Tibial artery (tissue), 4 donors: Measurements from ENCODE around the gene RANBP3.

Source experiments
- DNase-seq, 2 donors: peaks; one replicate each; pipeline ENCODE4 v3.0.0-alpha.2; 2019
- H3K27ac ChIP-seq, 2 donors: fragments of 200-600 bp; sonication (generic) in 1 of 2; 1 replicate in 1 of 2; 2 replicates in 1 of 2; pipeline ENCODE4 v1.5.1; 2018 to 2019; ENCODE audit warnings: mild to moderate bottlenecking in 1 of 2
- H3K27me3 ChIP-seq, 2 donors: fragments of 200-600 bp; sonication (generic) in 1 of 2; one replicate each; pipeline versions ENCODE4 v1.5.1 to v1.6.0; 2016 to 2019
- H3K36me3 ChIP-seq, 3 donors: fragments of 200-600 bp; sonication (generic) in 2 of 3; one replicate each; pipeline ENCODE4 v1.5.1; 2016 to 2019; ENCODE audit warnings: mild to moderate bottlenecking in 2 of 3
- H3K4me1 ChIP-seq, 4 donors: fragments of 200-600 bp; sonication (generic) in 2 of 4; 1 replicate in 3 of 4; 2 replicates in 1 of 4; pipeline ENCODE4 v1.5.1; 2016 to 2019
- H3K4me3 ChIP-seq, 2 donors: fragments of 200-600 bp; sonication (generic) in 1 of 2; 1 replicate in 1 of 2; 2 replicates in 1 of 2; pipeline ENCODE4 v1.5.1; 2018 to 2019; ENCODE audit warnings: mild to moderate bottlenecking in 2 of 2
- H3K9me3 ChIP-seq, 3 donors: fragments of 200-600 bp; sonication (generic) in 1 of 3; one replicate each; pipeline ENCODE4 v1.5.1; 2016 to 2019
- CTCF ChIP-seq, 2 experiments: fragments of 200-600 bp in 1 of 2; fragments of 450-650 bp in 1 of 2; IDR thresholded peaks; one replicate each; pipeline ENCODE4 v1.5.1; 2017 to 2019; ENCODE audit warnings: antibody characterized with exemption in 2 of 2, mild to moderate bottlenecking in 1 of 2, moderate library complexity in 1 of 2
- intact Hi-C: fragments of 100-400 bp; cut with DNase I; formaldehyde crosslinking; loops from one replicate; pipeline ENCODE4 v1.15.0; 2023; ENCODE audit warnings: low total_unique reads

RANBP3 gene

DNA sequence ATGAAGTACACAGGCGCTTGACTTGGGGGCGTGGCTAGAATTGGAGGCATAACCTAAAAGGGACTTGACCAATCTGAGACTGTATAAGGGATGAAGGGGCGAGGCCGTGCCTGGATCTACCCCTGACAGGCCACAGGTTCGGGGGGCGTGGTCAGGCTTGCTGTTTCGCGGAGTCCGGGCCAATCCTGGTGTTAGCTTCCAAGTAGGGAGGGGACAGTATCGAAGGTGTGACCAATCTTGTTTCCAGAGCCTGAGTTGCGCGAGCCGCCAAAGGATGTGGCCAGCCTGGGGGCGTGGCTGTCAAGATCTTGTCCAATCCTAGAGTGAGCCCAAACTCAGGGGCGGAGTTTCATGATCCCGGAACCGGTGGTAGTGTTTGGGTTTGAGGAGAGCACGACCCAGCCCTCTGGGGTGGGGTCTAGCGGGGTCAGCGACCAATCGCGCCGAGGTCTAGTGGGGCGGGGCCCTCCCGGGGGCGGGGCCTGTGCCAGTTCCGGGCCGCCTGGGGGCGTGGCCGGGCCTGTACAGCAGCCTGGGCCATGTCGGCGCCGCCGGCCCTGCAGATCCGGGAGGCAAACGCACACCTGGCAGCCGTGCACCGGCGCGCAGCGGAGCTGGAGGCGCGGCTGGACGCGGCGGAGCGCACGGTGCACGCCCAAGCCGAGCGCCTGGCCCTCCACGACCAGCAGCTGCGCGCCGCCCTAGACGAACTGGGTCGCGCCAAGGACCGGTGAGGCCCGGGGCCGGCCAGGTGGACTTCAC lies 73.4 kb downstream of the RANBP3 start, which contains the start of gene VMAC:
Gene VMAC (plus strand): TSS at position 521 of the 762 bp plus-strand sequence. CDS start 19 bp downstream, at position 540.
- Histone ChIP-seq H3K4me1 (peaks cover 0 to 35% (median 24%) of the 10 kb centered on the region in 4 donors), H3K9me3 (no peaks in the 10 kb centered on the region), H3K27me3 (no peaks in the 10 kb centered on the region), H3K36me3 (peaks cover 6 to 20% (median 8%) of the 10 kb centered on the region in 3 donors), H3K27ac (peak within 1 kb of the TSS; percentile 86 to 88), H3K4me3 (peak within 1 kb of the TSS; percentile 72 to 90)
- TF ChIP-seq CTCF (IDR thresholded peaks at IDR 0.05) = no peak
- peak; percentile 100 for DNase-seq
- intact Hi-C loops = loop anchor here (2.0 kb wide), 1 partner anchor 74 kb away; the partner anchor contains the start of gene RANBP3

GRCh38 chr19:5903624-5904351 lies 74.2 kb downstream of the RANBP3 start, which contains the start of gene NDUFA11:
TSS of gene NDUFA11 (minus strand) at chr19:5903790. CDS start at chr19:5903708, 82 bp downstream.
- Histone ChIP-seq H3K36me3 (peaks cover 0 to 12% (median 2%) of the 10 kb centered on the region in 3 donors), H3K27ac (peak within 1 kb of the TSS; percentile 86 to 88), H3K4me3 (peak within 1 kb of the TSS; percentile 72 to 90), H3K4me1 (peaks cover 0 to 33% (median 24%) of the 10 kb centered on the region in 4 donors), H3K27me3 (no peaks in the 10 kb centered on the region), H3K9me3 (no peaks in the 10 kb centered on the region)
- DNase-seq = peak; percentile 97 to 100
- TF ChIP-seq CTCF (IDR thresholded peaks at IDR 0.05) = no peak
- intact Hi-C loops = loop anchor here (2.0 kb wide), 1 partner anchor 75 kb away; the partner anchor contains the start of gene RANBP3

GRCh38 chr19:5903056-5903623 lies 74.8 kb downstream of the RANBP3 start:
- no peaks in the 10 kb centered on the region for H3K9me3 ChIP-seq
- H3K27ac ChIP-seq = peak overlapping the region; percentile 86 to 88
- intact Hi-C loops = no loop called here
- no peak for TF ChIP-seq CTCF (IDR thresholded peaks at IDR 0.05)
- H3K27me3 ChIP-seq = no peaks in the 10 kb centered on the region
- peak overlapping the region; percentile 72 to 90 for H3K4me3 ChIP-seq
- peaks cover 0 to 10% (median 0%) of the 10 kb centered on the region in 3 donors for H3K36me3 ChIP-seq
- no peak for DNase-seq
- peaks cover 0 to 35% (median 24%) of the 10 kb centered on the region in 4 donors for H3K4me1 ChIP-seq

DNA sequence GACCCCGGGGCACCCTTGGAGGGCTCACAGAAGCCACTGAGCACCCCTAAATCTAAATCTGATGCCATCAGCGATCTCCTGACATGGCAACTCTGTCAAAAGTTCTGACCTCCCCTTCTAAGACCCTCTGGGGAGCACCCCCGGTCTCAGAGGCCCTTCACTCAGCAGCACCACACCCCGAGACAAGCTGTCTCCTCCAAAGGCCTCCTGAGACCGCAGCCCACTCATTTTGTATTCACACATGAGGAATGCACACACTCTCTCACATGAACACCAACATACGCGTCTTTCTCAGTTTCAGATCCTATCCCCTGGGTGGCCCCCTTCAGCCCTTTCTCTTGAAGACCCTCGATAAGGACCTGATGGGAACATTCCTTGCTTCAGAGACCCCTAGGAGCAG lies 77.0 kb downstream of the RANBP3 start:
- Histone ChIP-seq H3K36me3 (peaks cover 10 to 25% (median 14%) of the 10 kb centered on the region in 3 donors), H3K9me3 (no peaks in the 10 kb centered on the region), H3K27me3 (no peaks in the 10 kb centered on the region), H3K4me1 (peaks cover 0 to 39% (median 21%) of the 10 kb centered on the region in 4 donors), H3K27ac (no peak overlapping the region), H3K4me3 (no peak overlapping the region)
- intact Hi-C loops = no loop called here
- no peak for DNase-seq
- TF ChIP-seq CTCF (IDR thresholded peaks at IDR 0.05) = no peak

- Histone ChIP-seq H3K27ac (no peak overlapping the region), H3K27me3 (no peaks in the 10 kb centered on the region), H3K4me3 (no peak overlapping the region), H3K4me1 (peaks cover 0 to 35% (median 14%) of the 10 kb centered on the region in 4 donors), H3K36me3 (peaks cover 15 to 35% (median 24%) of the 10 kb centered on the region in 3 donors), H3K9me3 (no peaks in the 10 kb centered on the region)
- TF ChIP-seq CTCF (IDR thresholded peaks at IDR 0.05) = no peak
- DNase-seq = no peak
- intact Hi-C loops = no loop called here
Measured at GRCh38 chr19:5899728-5900526, 78.0 kb downstream of the RANBP3 start.
